ENCODE data around the gene CASP8. TPM values are rescaled to one million over a fixed set of nuclear protein-coding genes. Genes with fewer than 3 reads are reported as not detected.

The CASP8 gene
- total RNA-seq, 4 donors from 2014 or later, result 11.9 to 22.7 (median 17.2) TPM

DNA sequence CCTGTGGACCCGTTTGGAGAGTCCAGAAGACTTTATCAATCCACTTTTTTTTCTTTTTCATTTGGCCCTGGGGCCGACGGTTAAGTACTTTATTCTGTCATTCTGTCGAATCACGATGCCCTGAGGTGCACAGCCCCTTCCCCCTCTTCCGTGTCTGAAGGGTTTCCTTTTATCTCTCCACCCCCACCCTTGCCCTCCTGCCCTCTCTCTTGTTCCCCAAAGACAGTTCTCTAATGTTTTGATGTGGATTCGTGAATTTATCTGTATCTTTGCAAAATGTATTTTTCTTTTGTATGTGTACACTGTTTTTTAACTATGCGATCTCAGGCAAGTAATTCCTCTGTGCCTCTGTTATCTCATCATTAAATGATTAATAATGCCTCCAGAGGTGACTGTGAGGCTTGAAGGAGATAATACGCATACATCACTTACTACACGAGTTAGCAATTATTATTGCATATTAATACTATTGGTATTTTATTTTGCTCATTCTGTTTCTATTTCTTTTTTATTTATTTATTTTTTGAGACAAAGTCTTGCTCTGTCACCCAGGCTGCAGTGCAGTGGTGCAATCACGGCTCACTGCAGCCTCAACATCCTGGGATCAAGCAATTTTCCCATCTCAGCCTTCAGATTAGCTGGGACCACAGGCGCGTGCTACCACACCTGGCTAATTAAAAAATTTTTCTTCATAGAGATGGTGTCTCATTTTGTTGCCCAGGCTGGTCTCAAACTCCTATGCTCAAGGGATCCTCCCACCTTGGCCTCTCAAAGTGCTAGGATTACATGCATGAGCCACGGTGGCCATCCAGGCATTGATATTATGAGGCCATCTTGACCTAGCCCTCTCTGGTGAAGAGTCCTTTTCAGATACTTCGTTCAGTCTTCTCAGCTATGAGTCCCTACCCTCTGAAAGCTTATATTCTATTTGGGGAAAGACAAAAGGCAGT, 1.4 kb upstream of the CASP8 start:
- H3K27me3 ChIP-seq, result no peaks in the 10 kb centered on the region
- peaks cover 71% of the 10 kb centered on the region for H3K4me1 ChIP-seq
- DNase-seq (ENCODE audit: low spot score in 2 of 2), result no peak
- H3K36me3 ChIP-seq, result no peaks in the 10 kb centered on the region
- 20% methylated on average over 15 of the region's 15 CpGs for WGBS
- TF ChIP-seq POLR2AphosphoS5 (IDR thresholded peaks at IDR 0.05), result no peak
- TF ChIP-seq, protein P1, sequence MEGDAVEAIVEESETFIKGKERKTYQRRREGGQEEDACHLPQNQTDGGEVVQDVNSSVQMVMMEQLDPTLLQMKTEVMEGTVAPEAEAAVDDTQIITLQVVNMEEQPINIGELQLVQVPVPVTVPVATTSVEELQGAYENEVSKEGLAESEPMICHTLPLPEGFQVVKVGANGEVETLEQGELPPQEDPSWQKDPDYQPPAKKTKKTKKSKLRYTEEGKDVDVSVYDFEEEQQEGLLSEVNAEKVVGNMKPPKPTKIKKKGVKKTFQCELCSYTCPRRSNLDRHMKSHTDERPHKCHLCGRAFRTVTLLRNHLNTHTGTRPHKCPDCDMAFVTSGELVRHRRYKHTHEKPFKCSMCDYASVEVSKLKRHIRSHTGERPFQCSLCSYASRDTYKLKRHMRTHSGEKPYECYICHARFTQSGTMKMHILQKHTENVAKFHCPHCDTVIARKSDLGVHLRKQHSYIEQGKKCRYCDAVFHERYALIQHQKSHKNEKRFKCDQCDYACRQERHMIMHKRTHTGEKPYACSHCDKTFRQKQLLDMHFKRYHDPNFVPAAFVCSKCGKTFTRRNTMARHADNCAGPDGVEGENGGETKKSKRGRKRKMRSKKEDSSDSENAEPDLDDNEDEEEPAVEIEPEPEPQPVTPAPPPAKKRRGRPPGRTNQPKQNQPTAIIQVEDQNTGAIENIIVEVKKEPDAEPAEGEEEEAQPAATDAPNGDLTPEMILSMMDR (IDR thresholded peaks at IDR 0.05), result no peak
- TF ChIP-seq EP300 (IDR thresholded peaks at IDR 0.05), result no peak
- TF ChIP-seq POLR2A (IDR thresholded peaks at IDR 0.05), result no peak
- H3K9me3 ChIP-seq, result no peaks in the 10 kb centered on the region
- H3K4me3 ChIP-seq, result peak overlapping the region; percentile 51
- peak overlapping the region; percentile 92 for H3K27ac ChIP-seq

DNA sequence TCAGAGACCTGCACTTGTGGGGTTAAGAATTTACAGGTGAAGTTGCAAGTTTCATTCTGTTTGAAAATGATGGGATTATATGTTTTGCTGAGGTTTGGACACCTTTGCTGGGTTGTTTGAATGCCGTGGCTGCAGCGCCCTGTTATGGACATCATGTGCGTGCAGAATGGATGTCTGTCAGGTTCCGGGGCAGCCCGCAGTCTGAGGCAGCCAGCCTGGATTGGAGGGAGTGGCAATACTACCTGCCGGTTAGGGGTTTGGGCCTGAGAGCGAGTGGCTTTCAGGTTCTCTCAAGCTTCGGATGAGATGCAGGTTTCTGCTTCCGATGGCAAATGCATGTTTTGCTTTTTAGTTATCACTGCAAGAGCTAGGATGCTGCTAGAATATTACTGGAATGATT, 1.1 kb downstream of the CASP8 start:
- no peak for TF ChIP-seq POLR2AphosphoS5 (IDR thresholded peaks at IDR 0.05)
- no peak for TF ChIP-seq EP300 (IDR thresholded peaks at IDR 0.05)
- TF ChIP-seq, protein P1 (IDR thresholded peaks at IDR 0.05), result no peak
- no peak for TF ChIP-seq POLR2A (IDR thresholded peaks at IDR 0.05)
- peak overlapping the region; percentile 34 for H3K4me3 ChIP-seq
- WGBS, result 72% methylated on average over 8 of the region's 9 CpGs
- no peak for DNase-seq (ENCODE audit: low spot score in 2 of 2)
- peaks cover 3% of the 10 kb centered on the region for H3K36me3 ChIP-seq
- no peak overlapping the region for H3K27ac ChIP-seq
- H3K9me3 ChIP-seq, result no peaks in the 10 kb centered on the region
- H3K27me3 ChIP-seq, result no peaks in the 10 kb centered on the region
- H3K4me1 ChIP-seq, result peaks cover 61% of the 10 kb centered on the region

DNA sequence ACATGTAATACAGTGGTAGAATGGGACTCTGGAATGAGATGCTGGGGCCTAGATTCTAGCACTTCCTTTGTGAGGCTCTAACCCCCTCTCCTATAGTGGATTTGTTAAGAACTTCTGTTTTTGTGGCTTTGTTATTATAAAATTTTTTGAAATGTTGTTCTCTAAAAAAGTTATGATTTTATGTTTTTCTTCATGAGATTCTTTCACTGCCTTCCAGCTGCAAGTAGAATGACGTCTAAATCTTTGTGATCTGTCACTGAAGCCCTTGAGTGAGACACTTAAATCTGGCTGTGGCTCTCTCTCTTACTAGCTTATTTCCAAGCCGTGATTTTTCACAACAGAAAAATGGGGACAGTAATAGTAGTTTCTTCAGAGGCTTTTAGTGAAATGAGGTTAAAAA, 1.6 kb downstream of the CASP8 start:
- DNase-seq (ENCODE audit: low spot score in 2 of 2), result no peak
- Histone ChIP-seq H3K36me3 (peaks cover 7% of the 10 kb centered on the region), H3K27me3 (no peaks in the 10 kb centered on the region), H3K4me3 (peak overlapping the region; percentile 34), H3K27ac (no peak overlapping the region), H3K4me1 (peaks cover 57% of the 10 kb centered on the region), H3K9me3 (no peaks in the 10 kb centered on the region)
- 54% methylated on average over 2 of the region's 2 CpGs for WGBS
- no peak for TF ChIP-seq POLR2AphosphoS5 (IDR thresholded peaks at IDR 0.05)
- TF ChIP-seq POLR2A (IDR thresholded peaks at IDR 0.05), result no peak
- TF ChIP-seq, protein P1 (IDR thresholded peaks at IDR 0.05), result no peak
- TF ChIP-seq EP300 (IDR thresholded peaks at IDR 0.05), result no peak

DNA sequence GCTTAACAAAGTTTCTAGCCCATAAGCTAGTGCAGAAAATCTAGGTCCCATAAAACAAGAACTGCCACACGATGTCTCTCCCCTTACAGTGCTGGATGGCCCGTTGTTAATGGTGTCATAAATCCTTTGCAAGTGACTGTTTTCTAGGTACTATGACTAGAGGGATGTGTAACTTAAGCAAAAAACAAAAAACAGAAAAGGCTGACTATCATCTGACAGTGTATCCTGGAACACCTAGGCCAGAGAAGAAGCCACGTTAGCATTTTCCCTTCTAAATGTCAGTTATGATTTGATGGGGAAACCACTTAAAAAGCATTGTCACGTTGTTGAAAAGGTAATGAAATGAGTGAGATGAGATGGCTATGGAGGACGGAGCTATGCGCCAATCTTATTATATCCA, 2.4 kb downstream of the CASP8 start:
- Histone ChIP-seq H3K4me1 (peaks cover 49% of the 10 kb centered on the region), H3K36me3 (peaks cover 12% of the 10 kb centered on the region), H3K27me3 (no peaks in the 10 kb centered on the region), H3K9me3 (no peaks in the 10 kb centered on the region), H3K4me3 (no peak overlapping the region), H3K27ac (no peak overlapping the region)
- 75% methylated on average over 6 of the region's 6 CpGs for WGBS
- DNase-seq (ENCODE audit: low spot score in 2 of 2), result no peak
- TF ChIP-seq POLR2A (IDR thresholded peaks at IDR 0.05) (no peak), EP300 (IDR thresholded peaks at IDR 0.05) (no peak), POLR2AphosphoS5 (IDR thresholded peaks at IDR 0.05) (no peak)
- TF ChIP-seq, protein P1 (IDR thresholded peaks at IDR 0.05), result no peak

DNA sequence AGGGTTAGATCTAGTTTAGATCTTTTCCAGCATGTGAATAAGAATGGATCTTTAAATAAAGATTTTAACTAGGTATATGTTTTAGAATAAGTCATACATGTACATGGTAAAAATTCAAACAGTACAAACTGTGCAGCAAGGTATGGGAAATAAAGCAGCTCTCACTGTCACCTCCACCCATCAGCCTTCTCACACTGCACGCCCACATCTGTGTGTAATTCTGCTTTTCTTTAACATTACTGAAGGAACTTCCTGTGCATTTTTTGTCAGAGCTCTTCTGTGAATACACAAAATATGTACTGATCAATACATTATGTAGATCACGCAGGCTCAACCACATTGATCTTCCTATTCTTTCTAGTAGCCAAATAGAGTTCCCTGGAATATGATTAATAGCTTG, 3.4 kb downstream of the CASP8 start:
- H3K9me3 ChIP-seq, result no peaks in the 10 kb centered on the region
- H3K36me3 ChIP-seq, result peaks cover 12% of the 10 kb centered on the region
- no peak overlapping the region for H3K27ac ChIP-seq
- TF ChIP-seq, protein P1 (IDR thresholded peaks at IDR 0.05), result no peak
- no peak for TF ChIP-seq EP300 (IDR thresholded peaks at IDR 0.05)
- no peak for TF ChIP-seq POLR2A (IDR thresholded peaks at IDR 0.05)
- no peak for TF ChIP-seq POLR2AphosphoS5 (IDR thresholded peaks at IDR 0.05)
- H3K27me3 ChIP-seq, result no peaks in the 10 kb centered on the region
- peaks cover 44% of the 10 kb centered on the region for H3K4me1 ChIP-seq
- H3K4me3 ChIP-seq, result no peak overlapping the region
- 83% methylated on average over 2 of the region's 2 CpGs for WGBS
- no peak for DNase-seq (ENCODE audit: low spot score in 2 of 2)
